ENCODE measurements around the gene LRRC8D.
A peak's percentile ranks its signal among the peaks of the same experiment; 100 is the strongest.

Gene LRRC8D

GRCh38 chr1:89906088-89906487 lies 85.3 kb downstream of the LRRC8D start:
- H3K4me3 ChIP-seq (ENCODE audit: low read depth, low read length) = no peak overlapping the region
- DNase-seq (ENCODE audit: low read depth) = no peak
- no peak for TF ChIP-seq MYC (IDR thresholded peaks at IDR 0.05; ENCODE audit: low read depth, low read length)

- no peak overlapping the region for H3K4me3 ChIP-seq (ENCODE audit: low read depth, low read length)
- no peak for TF ChIP-seq MYC (IDR thresholded peaks at IDR 0.05; ENCODE audit: low read depth, low read length)
- no peak for TF ChIP-seq CTCF (IDR thresholded peaks at IDR 0.05; ENCODE audit: low read depth, low read length)
- TF ChIP-seq MAX (IDR thresholded peaks at IDR 0.05; ENCODE audit: low read depth, low read length) = no peak
- no peak for TF ChIP-seq POLR2A (IDR thresholded peaks at IDR 0.05; ENCODE audit: extremely low read depth, insufficient read length)
- peak; percentile 43 for DNase-seq (ENCODE audit: low read depth)
Measured at GRCh38 chr1:89907727-89908212, 86.9 kb downstream of the LRRC8D start.

GRCh38 chr1:89908273-89908671 lies 87.4 kb downstream of the LRRC8D start:
- no peak for DNase-seq (ENCODE audit: low read depth)
- TF ChIP-seq MYC (IDR thresholded peaks at IDR 0.05; ENCODE audit: low read depth, low read length) = no peak
- no peak for TF ChIP-seq POLR2A (IDR thresholded peaks at IDR 0.05; ENCODE audit: extremely low read depth, insufficient read length)
- no peak overlapping the region for H3K4me3 ChIP-seq (ENCODE audit: low read depth, low read length)

GRCh38 chr1:89908672-89909436 lies 88.0 kb downstream of the LRRC8D start:
- no peak overlapping the region for H3K4me3 ChIP-seq (ENCODE audit: low read depth, low read length)
- peak; percentile 65 for DNase-seq (ENCODE audit: low read depth)
- no peak for TF ChIP-seq CTCF (IDR thresholded peaks at IDR 0.05; ENCODE audit: low read depth, low read length)
- 0 out of 2 replicates have a peak, but pooled peaks have one; percentile 20 for TF ChIP-seq MYC (IDR thresholded peaks at IDR 0.05; ENCODE audit: low read depth, low read length)
- TF ChIP-seq MAX (IDR thresholded peaks at IDR 0.05; ENCODE audit: low read depth, low read length) = 0 out of 2 replicates have a peak, but pooled peaks have one; percentile 4
- no peak for TF ChIP-seq POLR2A (IDR thresholded peaks at IDR 0.05; ENCODE audit: extremely low read depth, insufficient read length)

- H3K4me3 ChIP-seq (ENCODE audit: low read depth, low read length) = no peak overlapping the region
- TF ChIP-seq MYC (IDR thresholded peaks at IDR 0.05; ENCODE audit: low read depth, low read length) = no peak
- no peak for TF ChIP-seq POLR2A (IDR thresholded peaks at IDR 0.05; ENCODE audit: extremely low read depth, insufficient read length)
- no peak for TF ChIP-seq MAX (IDR thresholded peaks at IDR 0.05; ENCODE audit: low read depth, low read length)
- TF ChIP-seq CTCF (IDR thresholded peaks at IDR 0.05; ENCODE audit: low read depth, low read length) = no peak
- DNase-seq (ENCODE audit: low read depth) = no peak
Measured at GRCh38 chr1:89910268-89910667, 89.4 kb downstream of the LRRC8D start.

- no peak overlapping the region for H3K4me3 ChIP-seq (ENCODE audit: low read depth, low read length)
- TF ChIP-seq MAX (IDR thresholded peaks at IDR 0.05; ENCODE audit: low read depth, low read length) (no peak), MYC (IDR thresholded peaks at IDR 0.05; ENCODE audit: low read depth, low read length) (no peak), POLR2A (IDR thresholded peaks at IDR 0.05; ENCODE audit: extremely low read depth, insufficient read length) (no peak), CTCF (IDR thresholded peaks at IDR 0.05; ENCODE audit: low read depth, low read length) (no peak)
- DNase-seq (ENCODE audit: low read depth) = no peak
Measured at GRCh38 chr1:89910780-89911179, 89.9 kb downstream of the LRRC8D start.
